GM12864 (cell line): ENCODE results near the gene PPRC1.

ENCODE experiments used
- DNase-seq: peaks from one replicate; pipeline ENCODE4 v3.0.0-alpha.2; 2011; ENCODE audit warnings: low read depth
- H3K4me3 ChIP-seq: 2 replicates; pipeline ENCODE4 v1.5.1; 2011; ENCODE audit warnings: mild to moderate bottlenecking, low read depth, low read length, control low read depth
- TF ChIP-seq, protein P1 (sequence below): IDR thresholded peaks from 2 replicates; pipeline ENCODE4 v1.5.1; 2011; ENCODE audit warnings: low read depth, mild to moderate bottlenecking, moderate library complexity, low read length, control low read depth, inconsistent platforms; ENCODE audit errors: missing control alignments

PPRC1 gene

GRCh38 chr10:102132563-102133372 lies at the start of gene PPRC1:
PPRC1 (plus strand) TSS chr10:102133040; CDS start chr10:102133069, 29 bp downstream.
- DNase-seq, result peak; percentile 99
- peak within 1 kb of the TSS; percentile 99 for H3K4me3 ChIP-seq
- TF ChIP-seq, protein P1, sequence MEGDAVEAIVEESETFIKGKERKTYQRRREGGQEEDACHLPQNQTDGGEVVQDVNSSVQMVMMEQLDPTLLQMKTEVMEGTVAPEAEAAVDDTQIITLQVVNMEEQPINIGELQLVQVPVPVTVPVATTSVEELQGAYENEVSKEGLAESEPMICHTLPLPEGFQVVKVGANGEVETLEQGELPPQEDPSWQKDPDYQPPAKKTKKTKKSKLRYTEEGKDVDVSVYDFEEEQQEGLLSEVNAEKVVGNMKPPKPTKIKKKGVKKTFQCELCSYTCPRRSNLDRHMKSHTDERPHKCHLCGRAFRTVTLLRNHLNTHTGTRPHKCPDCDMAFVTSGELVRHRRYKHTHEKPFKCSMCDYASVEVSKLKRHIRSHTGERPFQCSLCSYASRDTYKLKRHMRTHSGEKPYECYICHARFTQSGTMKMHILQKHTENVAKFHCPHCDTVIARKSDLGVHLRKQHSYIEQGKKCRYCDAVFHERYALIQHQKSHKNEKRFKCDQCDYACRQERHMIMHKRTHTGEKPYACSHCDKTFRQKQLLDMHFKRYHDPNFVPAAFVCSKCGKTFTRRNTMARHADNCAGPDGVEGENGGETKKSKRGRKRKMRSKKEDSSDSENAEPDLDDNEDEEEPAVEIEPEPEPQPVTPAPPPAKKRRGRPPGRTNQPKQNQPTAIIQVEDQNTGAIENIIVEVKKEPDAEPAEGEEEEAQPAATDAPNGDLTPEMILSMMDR, result peak; percentile 93

DNA sequence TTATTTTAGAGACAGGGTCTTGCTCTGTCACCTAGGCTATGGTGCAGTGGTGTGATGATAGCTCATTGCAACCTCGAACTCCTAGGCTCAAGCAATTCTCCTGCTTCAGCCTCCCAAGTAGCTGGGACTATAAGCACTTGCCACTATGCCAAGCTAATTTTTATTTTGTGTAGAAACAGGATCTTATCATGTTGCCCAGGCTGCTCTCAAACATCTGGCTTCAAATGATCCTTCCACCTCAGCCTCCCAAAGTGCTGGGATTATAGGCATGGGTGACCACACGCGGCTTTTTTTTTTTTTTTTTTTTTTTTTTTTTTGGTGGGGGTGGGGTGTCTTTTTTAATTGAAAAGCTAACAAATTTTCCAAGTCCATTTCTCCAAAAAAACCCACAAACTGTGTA lies 49.3 kb upstream of the PPRC1 start:
- no peak for DNase-seq
- TF ChIP-seq, protein P1, result no peak
- H3K4me3 ChIP-seq, result no peak overlapping the region

DNA sequence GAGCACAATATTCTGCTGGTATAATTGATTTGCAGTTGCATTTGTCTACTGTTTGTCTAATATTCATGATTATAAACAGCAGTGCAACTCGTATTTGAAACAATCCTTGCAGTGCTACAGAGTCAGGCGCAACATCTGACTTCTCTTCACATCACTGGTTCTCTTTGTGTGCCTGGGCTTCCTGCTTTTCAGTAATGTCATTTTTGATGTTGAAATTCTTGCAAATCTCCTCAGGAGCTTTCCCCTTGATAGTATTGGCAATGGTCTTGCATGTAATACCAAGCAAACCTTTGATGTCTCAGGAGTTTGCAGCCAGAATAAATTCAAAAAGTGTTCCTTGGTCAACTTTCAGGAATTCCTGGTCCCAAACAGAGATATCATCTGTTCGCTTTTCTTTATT lies 47.5 kb upstream of the PPRC1 start:
- H3K4me3 ChIP-seq, result no peak overlapping the region
- TF ChIP-seq, protein P1, result no peak
- no peak for DNase-seq

GRCh38 chr10:102086196-102086595 lies 46.6 kb upstream of the PPRC1 start:
- TF ChIP-seq, protein P1, result no peak
- H3K4me3 ChIP-seq, result no peak overlapping the region
- DNase-seq, result no peak

DNA sequence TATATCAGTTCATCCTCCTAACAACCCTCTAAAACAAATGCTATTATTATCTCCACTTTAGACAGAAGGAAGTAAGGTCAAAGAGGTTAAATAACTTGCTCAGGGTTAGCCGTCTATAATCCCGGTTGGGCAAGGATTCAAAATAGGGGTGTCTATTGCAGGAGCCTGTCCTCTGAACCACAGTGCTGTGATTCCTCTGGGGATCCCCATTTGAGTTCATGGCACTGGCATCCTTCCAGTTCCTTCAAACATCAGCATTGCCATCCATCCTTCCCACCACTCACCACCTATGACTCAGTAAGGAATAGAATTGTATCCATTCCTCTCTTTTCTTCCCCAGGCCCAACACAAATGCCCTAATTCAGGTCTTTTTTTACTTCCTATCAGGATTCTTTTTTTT lies 42.1 kb upstream of the PPRC1 start:
- TF ChIP-seq, protein P1, result no peak
- no peak for DNase-seq

DNA sequence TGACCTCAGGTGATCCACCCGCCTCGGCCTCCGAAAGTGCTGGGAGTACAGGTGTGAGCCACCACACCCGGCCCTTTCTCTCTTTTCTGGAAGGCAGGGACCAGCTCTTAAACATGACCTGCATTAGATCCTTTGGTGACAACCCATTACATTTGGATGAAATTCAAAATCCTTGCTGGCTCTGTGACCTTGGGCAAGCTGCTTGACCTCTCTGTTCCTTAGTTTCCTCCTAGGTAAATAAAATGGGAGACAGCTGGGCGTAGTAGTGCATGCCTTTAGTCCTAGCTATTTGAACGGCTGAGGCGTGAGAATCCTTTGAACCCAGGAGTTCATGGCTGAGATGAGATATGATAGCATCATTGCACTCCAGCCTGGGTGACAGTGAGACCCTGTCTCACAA lies 36.4 kb upstream of the PPRC1 start:
- H3K4me3 ChIP-seq, result no peak overlapping the region
- TF ChIP-seq, protein P1, result no peak
- no peak for DNase-seq

More for the DNA sequence above, 42.1 kb upstream of the PPRC1 start:
- H3K4me3 ChIP-seq, result no peak overlapping the region

- TF ChIP-seq, protein P1, result no peak
- no peak overlapping the region for H3K4me3 ChIP-seq
- no peak for DNase-seq
These were observed 31.7 kb upstream of the PPRC1 start for GRCh38 chr10:102101152-102101551.
